H9 (cell line): ENCODE measurements around the gene CCDC88A. TPM values are rescaled to one million over a fixed set of nuclear protein-coding genes. Genes with fewer than 3 reads are reported as not detected.

Experiments
- DNase-seq: peaks from one replicate; pipeline ENCODE4 v3.0.0-alpha.2; 2017
- H2AFZ ChIP-seq: one replicate; pipeline ENCODE4 v1.6.1; 2013; ENCODE audit warnings: mild to moderate bottlenecking, low read length, control low read depth, moderate library complexity
- H2AK5ac ChIP-seq: 2 replicates; pipeline ENCODE4 v1.6.1; 2013; ENCODE audit warnings: low read length, control low read depth, mixed read lengths; ENCODE audit not compliant: insufficient read length
- H2BK120ac ChIP-seq: one replicate; pipeline ENCODE4 v1.6.1; 2013; ENCODE audit warnings: low read depth, mild to moderate bottlenecking, low read length, control low read depth, inconsistent platforms; ENCODE audit not compliant: poor library complexity, severe bottlenecking
- H2BK12ac ChIP-seq: 2 replicates; pipeline ENCODE4 v1.6.1; 2013; ENCODE audit warnings: low read length, control low read depth, mixed read lengths, low read depth; ENCODE audit not compliant: insufficient read length
- H2BK15ac ChIP-seq: 2 replicates; pipeline ENCODE4 v1.6.1; 2013; ENCODE audit warnings: low read depth, low read length, control low read depth
- H2BK20ac ChIP-seq: one replicate; pipeline ENCODE4 v1.6.1; 2013; ENCODE audit warnings: low read depth, mild to moderate bottlenecking, low read length, control low read depth, inconsistent platforms; ENCODE audit not compliant: poor library complexity, severe bottlenecking
- H2BK5ac ChIP-seq: 2 replicates; pipeline ENCODE4 v1.6.1; 2013; ENCODE audit warnings: low read length, control low read depth, mixed read lengths; ENCODE audit not compliant: insufficient read length
- H3K14ac ChIP-seq: 2 replicates; pipeline ENCODE4 v1.6.1; 2013; ENCODE audit warnings: low read length, control low read depth; ENCODE audit not compliant: insufficient read depth
- H3K18ac ChIP-seq: 2 replicates; pipeline ENCODE4 v1.6.1; 2013; ENCODE audit warnings: low read depth, mild to moderate bottlenecking, mixed read lengths, low read length, control low read depth; ENCODE audit not compliant: insufficient read length
- H3K23ac ChIP-seq: 2 replicates; pipeline ENCODE4 v1.6.1; 2013; ENCODE audit warnings: low read length, control low read depth, mixed read lengths, low read depth; ENCODE audit not compliant: insufficient read length
- H3K23me2 ChIP-seq: 2 replicates; pipeline ENCODE4 v1.6.1; 2013; ENCODE audit warnings: low read depth, mild to moderate bottlenecking, mixed read lengths, low read length, control low read depth; ENCODE audit not compliant: insufficient read length, poor library complexity, severe bottlenecking
- H3K27ac ChIP-seq: 2 replicates; pipeline ENCODE4 v1.5.1; 2013; ENCODE audit warnings: low read length, control low read depth, mixed read lengths, low read depth; ENCODE audit not compliant: insufficient read length
- H3K27me3 ChIP-seq: 2 replicates; pipeline ENCODE4 v1.6.1; 2013; ENCODE audit warnings: low read length, control low read depth, inconsistent platforms; ENCODE audit not compliant: insufficient read depth
- H3K4ac ChIP-seq: 2 replicates; pipeline ENCODE4 v1.6.1; 2013; ENCODE audit warnings: low read depth, mild to moderate bottlenecking, control low read depth, inconsistent platforms, low read length, moderate library complexity
- H3K4me1 ChIP-seq: 2 replicates; pipeline ENCODE4 v1.6.1; 2013; ENCODE audit warnings: low read length, control low read depth, inconsistent platforms; ENCODE audit not compliant: insufficient read depth
- H3K4me2 ChIP-seq: 2 replicates; pipeline ENCODE4 v1.6.1; 2013; ENCODE audit warnings: low read length, control low read depth, mixed read lengths; ENCODE audit not compliant: insufficient read length, insufficient read depth
- H3K56ac ChIP-seq: 2 replicates; pipeline ENCODE4 v1.6.1; 2013; ENCODE audit warnings: low read depth, mild to moderate bottlenecking, mixed read lengths, low read length, control low read depth; ENCODE audit not compliant: insufficient read length
- H3K79me1 ChIP-seq: 2 replicates; pipeline ENCODE4 v1.6.1; 2013; ENCODE audit warnings: low read depth, mild to moderate bottlenecking, moderate library complexity, low read length, control low read depth, inconsistent platforms; ENCODE audit not compliant: insufficient read depth, poor library complexity, severe bottlenecking
- H3K79me2 ChIP-seq: 2 replicates; pipeline ENCODE4 v1.6.1; 2013; ENCODE audit warnings: low read length, control low read depth, inconsistent platforms; ENCODE audit not compliant: insufficient read depth
- H3K9ac ChIP-seq: 2 replicates; pipeline ENCODE4 v1.6.1; 2013; ENCODE audit warnings: low read length, control low read depth, mixed read lengths; ENCODE audit not compliant: insufficient read length; ENCODE audit errors: extremely low read depth
- H3K9me3 ChIP-seq: one replicate; pipeline ENCODE4 v1.6.1; 2013; ENCODE audit warnings: low read depth, low read length, inconsistent platforms; ENCODE audit not compliant: control insufficient read depth
- H3T11ph ChIP-seq: one replicate; pipeline ENCODE4 v1.6.1; 2013; ENCODE audit warnings: mild to moderate bottlenecking, low read length, control low read depth, inconsistent platforms
- H4K20me1 ChIP-seq: one replicate; pipeline ENCODE4 v1.6.1; 2013; ENCODE audit not compliant: control insufficient read depth, insufficient read length, insufficient read depth
- H4K5ac ChIP-seq: 2 replicates; pipeline ENCODE4 v1.6.1; 2013; ENCODE audit warnings: low read depth, mild to moderate bottlenecking, mixed read lengths, low read length, control low read depth; ENCODE audit not compliant: insufficient read length
- H4K8ac ChIP-seq: replicated peaks from 2 replicates; pipeline ENCODE4 v1.6.1; 2013; ENCODE audit warnings: low read length, control low read depth, mixed read lengths, low read depth; ENCODE audit not compliant: insufficient read length
- H4K91ac ChIP-seq: 2 replicates; pipeline ENCODE4 v1.6.1; 2013; ENCODE audit warnings: low read depth, mild to moderate bottlenecking, moderate library complexity, mixed read lengths, low read length, control low read depth; ENCODE audit not compliant: insufficient read length
- H3K27ac Mint-ChIP-seq, 3 experiments: 2 replicates in 2 of 3; 3 replicates in 1 of 3; pipeline ENCODE4 v1.8.0; 2020 to 2021; ENCODE audit warnings: mixed read lengths in 3 of 3, mild to moderate bottlenecking in 1 of 3, moderate library complexity in 1 of 3
- H3K27me3 Mint-ChIP-seq: 2 replicates; pipeline ENCODE4 v1.8.0; 2021; ENCODE audit warnings: low read depth, mild to moderate bottlenecking, moderate library complexity, mixed read lengths
- H3K36me3 Mint-ChIP-seq, 3 experiments: 2 replicates in 2 of 3; 3 replicates in 1 of 3; pipeline ENCODE4 v1.8.0; 2020 to 2021; ENCODE audit warnings: low read depth in 3 of 3, mixed read lengths in 3 of 3; ENCODE audit not compliant: insufficient read depth in 1 of 3
- H3K4me1 Mint-ChIP-seq, 2 experiments: 2 replicates each; pipeline ENCODE4 v1.8.0; 2020; ENCODE audit warnings: mixed read lengths in 2 of 2
- H3K4me3 Mint-ChIP-seq, 2 experiments: 2 replicates in 1 of 2; 3 replicates in 1 of 2; pipeline ENCODE4 v1.8.0; 2020 to 2021; ENCODE audit warnings: mild to moderate bottlenecking in 2 of 2, mixed read lengths in 2 of 2, moderate library complexity in 1 of 2
- H3K9me3 Mint-ChIP-seq, 2 experiments: 2 replicates in 1 of 2; 3 replicates in 1 of 2; pipeline ENCODE4 v1.8.0; 2020; ENCODE audit warnings: mild to moderate bottlenecking in 2 of 2, mixed read lengths in 2 of 2, moderate library complexity in 1 of 2
- WGBS: extraction: QIAGEN DNeasy Blood & Tissue Kit; methylation state at CpG from one replicate; pipeline ENCODE4 v1.1.7; 2013; ENCODE audit warnings: missing lambda C conversion rate, low lambda C conversion rate, mixed read lengths; ENCODE audit not compliant: insufficient read length; ENCODE audit errors: extremely low coverage; 5-methylcytosine and 5-hydroxymethylcytosine counted together
- total RNA-seq: library from RNA; stranded (reverse); gene quantifications from 2 replicates; pipeline ENCODE4 v1.2.1, GENCODE V29; 2021
- TF ChIP-seq, protein P1 (sequence below): fragments of 200-600 bp; sonication (generic); conservative IDR thresholded peaks from 3 replicates; pipeline ENCODE4 v1.8.0; 2021; ENCODE audit warnings: antibody characterized with exemption, mild to moderate bottlenecking

CCDC88A gene
- total RNA-seq, 1 experiment from 2014 or later, result 91.8 TPM

DNA sequence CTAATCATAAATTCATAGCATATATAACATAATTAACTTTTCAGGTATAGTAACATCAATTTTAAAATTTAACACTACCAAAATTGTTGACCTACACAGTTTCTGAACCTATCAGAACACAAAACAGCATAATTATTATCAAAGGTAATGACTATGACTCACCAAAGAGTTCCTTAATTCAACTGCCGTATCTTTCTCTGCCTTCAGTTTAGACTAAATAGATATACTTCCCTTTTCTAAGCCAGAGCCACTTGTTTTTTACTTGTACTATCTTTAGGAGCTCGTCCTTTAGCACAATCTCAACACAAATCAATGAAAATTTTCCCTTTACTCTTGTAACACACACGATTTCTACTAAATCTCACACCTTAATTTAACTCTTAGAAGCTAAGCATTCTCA is 54.4 kb downstream of the CCDC88A start:
- TF ChIP-seq, protein P1, sequence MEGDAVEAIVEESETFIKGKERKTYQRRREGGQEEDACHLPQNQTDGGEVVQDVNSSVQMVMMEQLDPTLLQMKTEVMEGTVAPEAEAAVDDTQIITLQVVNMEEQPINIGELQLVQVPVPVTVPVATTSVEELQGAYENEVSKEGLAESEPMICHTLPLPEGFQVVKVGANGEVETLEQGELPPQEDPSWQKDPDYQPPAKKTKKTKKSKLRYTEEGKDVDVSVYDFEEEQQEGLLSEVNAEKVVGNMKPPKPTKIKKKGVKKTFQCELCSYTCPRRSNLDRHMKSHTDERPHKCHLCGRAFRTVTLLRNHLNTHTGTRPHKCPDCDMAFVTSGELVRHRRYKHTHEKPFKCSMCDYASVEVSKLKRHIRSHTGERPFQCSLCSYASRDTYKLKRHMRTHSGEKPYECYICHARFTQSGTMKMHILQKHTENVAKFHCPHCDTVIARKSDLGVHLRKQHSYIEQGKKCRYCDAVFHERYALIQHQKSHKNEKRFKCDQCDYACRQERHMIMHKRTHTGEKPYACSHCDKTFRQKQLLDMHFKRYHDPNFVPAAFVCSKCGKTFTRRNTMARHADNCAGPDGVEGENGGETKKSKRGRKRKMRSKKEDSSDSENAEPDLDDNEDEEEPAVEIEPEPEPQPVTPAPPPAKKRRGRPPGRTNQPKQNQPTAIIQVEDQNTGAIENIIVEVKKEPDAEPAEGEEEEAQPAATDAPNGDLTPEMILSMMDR, result no peak
- H3K23me2 ChIP-seq, result no peaks in the 10 kb centered on the region
- H2BK5ac ChIP-seq, result no peak overlapping the region
- no peak overlapping the region for H3K9ac ChIP-seq
- Mint-ChIP-seq H3K36me3 (peaks cover 0 to 14% (median 0%) of the 10 kb centered on the region in 3 experiments; a peak in 3 of 7 replicates), H3K4me1 (no peaks in the 10 kb centered on the region), H3K4me3 (no peak overlapping the region), H3K27me3 (no peaks in the 10 kb centered on the region), H3K9me3 (no peaks in the 10 kb centered on the region), H3K27ac (peak overlapping the region in 1 of 3 experiments; percentile 77; a peak in 2 of 7 replicates)
- no peak overlapping the region for H3K18ac ChIP-seq
- H4K91ac ChIP-seq, result no peak overlapping the region
- no peak overlapping the region for H3K14ac ChIP-seq
- H3K56ac ChIP-seq, result no peak overlapping the region
- H3K79me2 ChIP-seq, result no peaks in the 10 kb centered on the region
- 100% methylated on average over 2 of the region's 3 CpGs for WGBS
- no peak overlapping the region for H3K27ac ChIP-seq
- no peak overlapping the region for H2BK15ac ChIP-seq
- no peak overlapping the region for H2AK5ac ChIP-seq
- no peaks in the 10 kb centered on the region for H3K79me1 ChIP-seq
- no peaks in the 10 kb centered on the region for H3K4me1 ChIP-seq
- no peak overlapping the region for H2BK20ac ChIP-seq
- H4K20me1 ChIP-seq, result no peaks in the 10 kb centered on the region
- no peak overlapping the region for H3K4ac ChIP-seq
- no peak overlapping the region for H3K23ac ChIP-seq
- H3T11ph ChIP-seq, result no peak overlapping the region
- H2BK120ac ChIP-seq, result no peak overlapping the region
- H3K27me3 ChIP-seq, result no peaks in the 10 kb centered on the region
- H3K4me2 ChIP-seq, result no peak overlapping the region
- H4K8ac ChIP-seq, result no peak overlapping the region
- no peak overlapping the region for H2AFZ ChIP-seq
- DNase-seq, result no peak
- no peak overlapping the region for H4K5ac ChIP-seq
- no peak overlapping the region for H2BK12ac ChIP-seq
- no peaks in the 10 kb centered on the region for H3K9me3 ChIP-seq
